A549 (cell line): ENCODE measurements around the gene WDR3.

ENCODE experiments used
- CEBPB ChIP-seq, 2 experiments: fragments of >200 bp in 1 of 2; sonication (Bioruptor Twin) in 1 of 2; formaldehyde crosslinking in 1 of 2; IDR thresholded peaks; 2 replicates each; pipeline ENCODE4 v1.6.1; 2012 to 2016
- CTCF ChIP-seq: fragments of >200 bp; sonication (Bioruptor Twin); formaldehyde crosslinking; IDR thresholded peaks from 3 replicates; pipeline ENCODE4 v1.5.1; 2016
- EP300 ChIP-seq, 2 experiments: fragments of >200 bp; sonication (Bioruptor Twin); formaldehyde crosslinking; IDR thresholded peaks; 2 replicates in 1 of 2; 3 replicates in 1 of 2; pipeline ENCODE4 v1.6.1; 2016 to 2017
- MYC ChIP-seq: IDR thresholded peaks from 2 replicates; pipeline ENCODE4 v1.6.1; 2012; ENCODE audit warnings: mild to moderate bottlenecking, inconsistent platforms, low read length, improper control_type of control experiment, borderline replicate concordance
- POLR2A ChIP-seq: IDR thresholded peaks from 2 replicates; pipeline ENCODE4 v1.6.1; 2012; ENCODE audit warnings: mild to moderate bottlenecking, low read length
- RAD21 ChIP-seq, 2 experiments: fragments of >200 bp in 1 of 2; sonication (Bioruptor Twin) in 1 of 2; formaldehyde crosslinking in 1 of 2; IDR thresholded peaks in 1 of 2; conservative IDR thresholded peaks in 1 of 2; 2 replicates in 1 of 2; 3 replicates in 1 of 2; pipeline ENCODE4 v1.6.1; 2012 to 2018; ENCODE audit warnings: inconsistent platforms in 1 of 2
- RARB ChIP-seq: fragments of 250-450 bp; sonication (Bioruptor Pico); IDR thresholded peaks from 2 replicates; pipeline ENCODE4 v1.8.0; 2021; ENCODE audit warnings: mild to moderate bottlenecking, moderate library complexity
- SMC3 ChIP-seq: fragments of >200 bp; sonication (Bioruptor Twin); formaldehyde crosslinking; IDR thresholded peaks from 3 replicates; pipeline ENCODE4 v1.6.1; 2018; ENCODE audit warnings: inconsistent platforms
- ZSCAN20 ChIP-seq: fragments of 250-450 bp; sonication (Bioruptor Pico); IDR thresholded peaks from 2 replicates; pipeline ENCODE4 v1.8.0; 2022; ENCODE audit warnings: mild to moderate bottlenecking, moderate library complexity
- TF ChIP-seq, protein P1 (sequence below): IDR thresholded peaks from 2 replicates; pipeline ENCODE4 v1.6.1; 2012
- TF ChIP-seq, protein P2 (sequence below): fragments of 250-450 bp; sonication (Bioruptor Pico); IDR thresholded peaks from 2 replicates; pipeline ENCODE4 v1.5.0; 2021; ENCODE audit warnings: mild to moderate bottlenecking, moderate library complexity, borderline replicate concordance

GRCh38 chr1:117942293-117942692, 12.8 kb downstream of the WDR3 start:
- TF ChIP-seq CTCF (no peak), RAD21 (conservative IDR thresholded peaks at IDR 0.05 in 1 of 2, IDR thresholded peaks at IDR 0.05 in 1 of 2) (no peak), MYC (no peak), EP300 (IDR thresholded peaks at IDR 0.05) (no peak), CEBPB (IDR thresholded peaks at IDR 0.05) (no peak), POLR2A (no peak), ZSCAN20 (no peak), RARB (CRISPR knock-in tag) (no peak), SMC3 (no peak)
- TF ChIP-seq, protein P1, sequence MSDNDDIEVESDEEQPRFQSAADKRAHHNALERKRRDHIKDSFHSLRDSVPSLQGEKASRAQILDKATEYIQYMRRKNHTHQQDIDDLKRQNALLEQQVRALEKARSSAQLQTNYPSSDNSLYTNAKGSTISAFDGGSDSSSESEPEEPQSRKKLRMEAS = no peak
- TF ChIP-seq, protein P2, sequence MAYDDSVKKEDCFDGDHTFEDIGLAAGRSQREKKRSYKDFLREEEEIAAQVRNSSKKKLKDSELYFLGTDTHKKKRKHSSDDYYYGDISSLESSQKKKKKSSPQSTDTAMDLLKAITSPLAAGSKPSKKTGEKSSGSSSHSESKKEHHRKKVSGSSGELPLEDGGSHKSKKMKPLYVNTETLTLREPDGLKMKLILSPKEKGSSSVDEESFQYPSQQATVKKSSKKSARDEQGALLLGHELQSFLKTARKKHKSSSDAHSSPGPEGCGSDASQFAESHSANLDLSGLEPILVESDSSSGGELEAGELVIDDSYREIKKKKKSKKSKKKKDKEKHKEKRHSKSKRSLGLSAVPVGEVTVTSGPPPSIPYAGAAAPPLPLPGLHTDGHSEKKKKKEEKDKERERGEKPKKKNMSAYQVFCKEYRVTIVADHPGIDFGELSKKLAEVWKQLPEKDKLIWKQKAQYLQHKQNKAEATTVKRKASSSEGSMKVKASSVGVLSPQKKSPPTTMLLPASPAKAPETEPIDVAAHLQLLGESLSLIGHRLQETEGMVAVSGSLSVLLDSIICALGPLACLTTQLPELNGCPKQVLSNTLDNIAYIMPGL (CRISPR knock-in tag) = no peak
